Measurements from ENCODE around the gene IL1F10.

IL1F10 gene

GRCh38 chr2:113060396-113060795 is 7.4 kb upstream of the IL1F10 start:
- no peak for DNase-seq

- no peak for DNase-seq
Measured at GRCh38 chr2:113060796-113061195, 7.0 kb upstream of the IL1F10 start.

GRCh38 chr2:113061241-113061640 is 6.5 kb upstream of the IL1F10 start:
- DNase-seq, result no peak

- DNase-seq, result no peak
Measured at GRCh38 chr2:113061896-113062770, 5.6 kb upstream of the IL1F10 start.

- DNase-seq, result no peak
Measured at GRCh38 chr2:113064281-113064680, 3.5 kb upstream of the IL1F10 start.

- no peak for DNase-seq
Measured at GRCh38 chr2:113064898-113065297, 2.9 kb upstream of the IL1F10 start.

GRCh38 chr2:113068249-113068648 is 479 bp downstream of the IL1F10 start:
- DNase-seq, result no peak

GRCh38 chr2:113068706-113069485 is 1.1 kb downstream of the IL1F10 start:
- no peak for DNase-seq

- DNase-seq, result no peak
Measured at GRCh38 chr2:113069676-113070605, 2.2 kb downstream of the IL1F10 start.

GRCh38 chr2:113070606-113070975 is 2.8 kb downstream of the IL1F10 start:
- DNase-seq, result no peak

- no peak for DNase-seq
Measured at GRCh38 chr2:113072584-113072983, 4.8 kb downstream of the IL1F10 start.

GRCh38 chr2:113073325-113073834 is 5.6 kb downstream of the IL1F10 start:
- no peak for DNase-seq

GRCh38 chr2:113075030-113075429 is 7.3 kb downstream of the IL1F10 start:
- no peak for DNase-seq

GRCh38 chr2:113075600-113075999 is 7.8 kb downstream of the IL1F10 start:
- no peak for DNase-seq

GRCh38 chr2:113076954-113077669 is 9.3 kb downstream of the IL1F10 start:
- DNase-seq, result no peak

- DNase-seq, result no peak
Measured at GRCh38 chr2:113077921-113078320, 10.2 kb downstream of the IL1F10 start.

GRCh38 chr2:113078350-113078839 is 10.6 kb downstream of the IL1F10 start:
- no peak for DNase-seq

- no peak for DNase-seq
Measured at GRCh38 chr2:113079131-113079530, 11.4 kb downstream of the IL1F10 start.

- DNase-seq, result no peak
Measured at GRCh38 chr2:113080134-113080533, 12.4 kb downstream of the IL1F10 start.

GRCh38 chr2:113081488-113082210 is 13.9 kb downstream of the IL1F10 start:
- no peak for DNase-seq

- DNase-seq, result no peak
Measured at GRCh38 chr2:113083296-113083695, 15.5 kb downstream of the IL1F10 start.
